GM19193 (cell line): ENCODE measurements around the gene BCL2L1.

ENCODE experiments used
- POLR2A ChIP-seq: IDR thresholded peaks from 4 replicates; pipeline ENCODE4 v1.6.1; 2011; ENCODE audit not compliant: insufficient read depth, insufficient read length; ENCODE audit errors: extremely low read depth

The BCL2L1 gene

GRCh38 chr20:31643522-31643921 is 79.1 kb downstream of the BCL2L1 start:
- no peak for TF ChIP-seq POLR2A

DNA sequence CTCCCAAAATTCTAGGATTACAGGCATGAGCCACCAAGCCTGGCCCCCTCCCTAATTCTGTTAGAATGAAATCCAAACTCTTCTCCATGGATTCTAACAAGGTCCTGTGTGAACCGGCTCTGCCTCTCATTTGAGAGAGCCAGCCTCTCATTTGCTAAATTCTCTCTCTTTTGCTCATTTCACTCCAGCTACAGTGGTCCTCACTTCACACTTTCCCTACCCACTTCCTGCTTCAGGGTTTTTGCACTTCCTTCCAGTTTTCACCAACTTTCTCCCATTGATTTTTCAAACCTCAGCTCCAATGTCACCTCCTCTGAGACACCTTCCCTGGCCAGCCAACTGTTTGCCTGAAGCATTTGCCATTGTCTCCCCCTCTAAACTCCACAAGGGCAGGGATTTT is 79.8 kb downstream of the BCL2L1 start:
- TF ChIP-seq POLR2A, result no peak

- TF ChIP-seq POLR2A, result no peak
Observed at GRCh38 chr20:31641391-31641790, 81.3 kb downstream of the BCL2L1 start.

- no peak for TF ChIP-seq POLR2A
Observed at GRCh38 chr20:31640259-31640658, 82.4 kb downstream of the BCL2L1 start.

GRCh38 chr20:31638816-31639215 is 83.9 kb downstream of the BCL2L1 start:
- no peak for TF ChIP-seq POLR2A

DNA sequence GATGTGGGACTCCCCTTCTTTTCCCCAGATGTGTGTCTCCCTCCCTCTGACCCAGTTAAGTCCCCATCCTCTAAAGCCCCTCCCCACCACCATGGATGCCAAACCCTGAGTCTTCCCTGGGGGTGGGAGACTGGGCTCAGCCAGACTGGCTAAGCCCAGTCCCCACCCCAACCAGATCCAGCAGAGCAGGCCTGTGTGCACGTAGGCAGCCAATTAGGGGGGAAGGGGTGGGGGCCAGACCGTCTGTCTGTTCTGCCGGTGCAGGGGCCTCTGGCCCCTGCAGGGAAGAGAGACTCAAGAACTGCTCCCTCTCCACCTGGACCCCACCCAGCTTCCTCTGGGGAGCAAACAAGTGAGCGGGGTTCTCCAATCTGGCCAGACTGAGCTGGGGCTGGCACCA is 84.4 kb downstream of the BCL2L1 start:
- TF ChIP-seq POLR2A, result no peak

DNA sequence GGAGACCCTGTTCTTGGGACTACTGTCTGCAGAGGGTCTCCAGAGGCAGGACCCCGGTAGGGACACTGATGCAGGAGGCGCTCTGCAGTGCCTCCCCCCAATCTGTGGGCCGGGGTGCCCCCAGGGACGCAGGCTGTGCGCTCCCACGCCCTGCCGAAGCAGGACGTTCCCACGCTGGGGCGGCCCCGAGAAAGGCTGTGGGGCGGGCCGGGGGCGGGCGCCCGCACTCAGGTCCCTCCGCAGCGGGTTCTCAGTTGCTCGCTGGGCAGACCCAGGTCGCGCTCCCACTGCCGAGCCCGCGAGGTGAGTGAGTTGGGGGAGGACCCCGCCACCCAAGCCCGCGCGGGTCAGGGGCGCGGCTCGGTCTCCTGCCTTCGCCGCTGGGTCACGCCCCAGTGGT is 85.0 kb downstream of the BCL2L1 start, which contains the start of gene COX4I2:
Gene COX4I2, plus strand, starts transcription at position 253 of the 400 bp plus-strand sequence. CDS start 1,106 bp downstream, outside the sequence.
- no peak for TF ChIP-seq POLR2A

- no peak for TF ChIP-seq POLR2A
Observed at GRCh38 chr20:31633339-31633914, 89.2 kb downstream of the BCL2L1 start.

DNA sequence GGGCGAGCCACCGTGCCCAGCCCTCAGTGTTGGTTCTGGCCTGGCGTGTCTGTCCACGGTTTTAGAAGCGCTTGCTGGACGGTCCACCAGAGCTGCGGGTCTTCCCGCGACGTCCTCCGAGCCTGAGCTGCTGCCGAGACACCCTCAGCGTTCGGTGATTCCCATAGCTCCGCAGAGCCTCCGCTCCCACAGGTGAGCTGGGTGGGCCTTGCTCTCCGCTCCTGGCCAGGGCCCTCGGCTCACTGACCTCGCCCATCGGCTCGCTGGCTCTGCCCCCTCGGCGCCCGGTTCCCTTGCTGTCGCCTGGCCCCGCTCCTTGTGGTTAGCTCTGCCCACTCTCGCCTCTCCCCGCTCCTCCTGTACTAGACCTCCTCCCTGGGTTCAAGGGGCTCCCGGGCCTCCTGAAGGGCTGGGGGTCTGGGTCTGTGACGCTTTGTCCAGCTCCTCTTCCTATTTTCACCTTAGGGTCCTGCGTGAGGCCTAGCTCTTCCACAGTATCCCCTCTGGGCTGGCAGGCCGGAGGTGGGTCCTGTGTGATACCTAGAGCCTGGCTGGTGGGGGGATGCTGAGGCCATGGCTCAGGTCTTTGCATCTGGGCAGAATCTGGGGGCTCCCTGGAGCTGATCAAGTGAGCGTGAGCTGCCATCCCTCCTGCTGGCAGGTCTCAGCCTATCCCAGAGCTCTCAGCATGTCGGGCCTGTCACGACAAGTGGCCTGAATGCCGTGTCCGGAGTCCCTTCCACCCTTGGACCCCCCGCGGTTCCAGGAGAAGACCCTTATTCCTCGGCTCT is 89.9 kb downstream of the BCL2L1 start:
- TF ChIP-seq POLR2A, result no peak

DNA sequence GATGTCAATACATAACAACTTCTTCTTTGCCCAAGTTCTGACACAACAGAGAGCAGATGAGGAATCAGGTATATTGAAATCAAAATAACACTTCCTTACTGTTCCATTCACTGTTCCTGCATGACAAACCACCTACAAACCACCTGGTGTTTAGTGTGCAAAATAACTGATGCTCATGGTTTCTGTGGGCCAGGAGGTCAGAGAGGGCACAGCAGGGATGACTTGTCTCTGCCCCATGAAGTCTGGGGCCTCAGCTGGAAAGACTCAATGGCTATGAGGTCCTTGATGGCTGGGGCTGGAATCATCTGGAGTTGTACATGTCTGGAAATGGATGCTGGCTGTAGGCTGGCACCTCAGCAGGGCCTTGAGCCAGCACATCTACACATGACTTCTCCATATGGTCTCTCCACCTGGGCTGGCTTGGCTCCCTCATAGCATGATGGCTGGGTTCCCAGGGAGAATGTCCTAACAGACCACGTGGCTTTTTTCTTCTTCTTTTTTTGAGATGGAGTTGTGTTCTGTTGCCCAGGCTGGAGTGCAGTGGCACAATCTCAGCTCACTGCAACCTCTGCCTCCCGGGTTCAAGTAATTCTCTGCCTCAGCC is 92.4 kb downstream of the BCL2L1 start:
- TF ChIP-seq POLR2A, result no peak

GRCh38 chr20:31620246-31620645 is 102.4 kb downstream of the BCL2L1 start:
- TF ChIP-seq POLR2A, result no peak

DNA sequence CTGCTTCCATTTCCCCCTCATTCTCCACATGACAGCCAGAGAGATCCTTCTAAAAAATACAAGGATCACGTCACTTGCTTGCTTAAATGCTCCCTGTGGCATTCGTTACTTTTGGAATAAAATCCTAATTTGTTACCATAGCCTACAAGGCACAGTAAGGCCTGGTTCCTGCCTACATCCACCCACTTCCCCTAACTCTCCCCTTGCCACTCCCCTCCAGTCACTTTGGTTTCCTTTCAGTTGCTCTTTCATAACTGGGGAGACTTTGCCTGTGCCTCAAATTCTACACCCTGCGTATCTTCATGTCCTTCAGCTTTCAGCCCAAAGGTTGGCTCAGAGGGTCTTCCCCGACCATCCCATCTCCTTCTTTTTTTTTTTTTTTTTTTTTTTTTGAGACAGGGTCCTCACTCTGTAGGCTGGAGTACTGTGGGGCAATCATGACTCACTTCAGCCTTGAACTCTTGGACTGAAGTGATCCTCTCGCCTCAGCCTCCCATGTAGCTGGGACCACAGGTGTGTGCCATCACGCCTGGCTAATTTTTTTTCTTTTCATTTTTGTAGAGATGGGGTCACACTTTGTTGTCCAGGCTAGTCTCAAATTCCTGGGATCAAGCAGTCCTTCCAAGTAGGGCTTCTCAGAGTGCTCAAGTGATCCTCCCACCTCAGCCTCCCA is 105.1 kb downstream of the BCL2L1 start:
- no peak for TF ChIP-seq POLR2A

DNA sequence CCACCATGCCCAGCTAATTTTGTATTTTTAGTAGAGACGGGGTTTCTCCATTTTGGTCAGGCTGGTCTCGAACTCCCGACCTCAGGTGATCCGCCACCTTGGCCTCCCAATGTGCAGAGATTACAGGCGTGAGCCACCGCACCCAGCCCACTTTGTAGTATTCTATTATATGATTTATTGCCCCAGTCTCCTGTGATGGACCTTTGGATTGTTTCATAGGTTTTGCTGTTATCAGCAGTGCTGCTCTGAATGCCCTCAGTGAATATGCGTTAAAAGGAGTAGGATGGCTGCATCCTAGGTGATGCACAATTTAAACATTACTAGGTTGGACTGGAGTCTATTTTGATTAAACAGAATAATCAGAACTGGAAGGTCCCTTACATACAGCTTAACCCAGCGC is 107.3 kb downstream of the BCL2L1 start:
- no peak for TF ChIP-seq POLR2A
